Measurements from ENCODE around the gene EPHA3. TPM values are rescaled to one million over a fixed set of nuclear protein-coding genes. Genes with fewer than 3 reads are reported as not detected.

Gene EPHA3
- total and polyA plus RNA-seq, 2 donors (not counting 3 experiments of a cell fraction or from before 2014, with no cell fraction given), result not detected

DNA sequence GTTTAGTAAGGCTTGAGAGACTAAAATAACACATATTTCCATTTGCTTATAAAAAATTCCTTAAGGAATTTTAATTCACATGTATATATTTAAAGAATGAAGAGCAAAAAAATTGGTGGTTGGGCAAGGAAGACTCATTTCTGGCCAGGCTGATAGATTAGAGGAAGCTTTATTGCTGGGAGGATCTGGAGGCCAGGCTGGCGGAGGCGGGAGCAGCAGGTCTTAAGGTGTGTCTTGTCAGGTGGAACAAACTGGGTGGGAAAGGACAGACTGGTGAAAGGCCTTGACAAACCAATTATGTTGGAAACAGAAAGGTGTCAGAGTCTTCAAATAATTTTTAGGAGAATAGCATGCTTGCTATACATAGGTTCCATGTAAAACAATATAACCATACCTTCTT, 124.7 kb downstream of the EPHA3 start:
- POLR2A ChIA-PET, result no interaction called here
- Histone ChIP-seq H3K27me3 (ENCODE audit: control insufficient read depth in 2 of 2, insufficient read depth in 2 of 2, low read length in 2 of 2) (no peaks in the 10 kb centered on the region), H3K79me2 (ENCODE audit: control insufficient read depth, insufficient read depth, low read length) (no peaks in the 10 kb centered on the region), H3K4me3 (replicated peaks in 1 of 3; ENCODE audit: insufficient read depth in 1 of 3, low read depth in 1 of 3, low read length in 3 of 3) (no peak overlapping the region), H3K4me1 (ENCODE audit: control insufficient read depth, extremely low read depth, insufficient read depth, low read length) (no peaks in the 10 kb centered on the region), H3K36me3 (ENCODE audit: control insufficient read depth in 2 of 2, extremely low read depth in 1 of 2, insufficient read depth in 2 of 2, low read length in 2 of 2) (no peaks in the 10 kb centered on the region), H3K27ac (ENCODE audit: insufficient read depth, low read depth, low read length) (no peak overlapping the region), H3K9me1 (replicated peaks; ENCODE audit: control insufficient read depth, extremely low read depth, insufficient read depth, low read length) (no peaks in the 10 kb centered on the region), H3K9me3 (replicated peaks; ENCODE audit: control insufficient read depth, insufficient read depth, low read length) (peaks cover 5% of the 10 kb centered on the region), H2AFZ (ENCODE audit: low read depth, low read length) (no peak overlapping the region), H3K9ac (replicated peaks; ENCODE audit: extremely low read depth, insufficient read depth, low read length) (no peak overlapping the region), H4K20me1 (replicated peaks; ENCODE audit: control insufficient read depth, extremely low read depth, insufficient read depth, low read length) (no peaks in the 10 kb centered on the region), H3K4me2 (ENCODE audit: insufficient read depth, low read length) (no peak overlapping the region)
- dilution Hi-C loops (cut with MboI; ENCODE audit: extremely low pct_ligation_motif_present, low sequenced_read_pairs), result no loop called here
- no peak for DNase-seq (ENCODE audit: low read depth, low spot score)
- no TSS peak for BruUV-seq (replicated peaks)
- CTCF ChIA-PET, result no interaction called here
- intact Hi-C loops (cut with micrococcal nuclease), result no loop called here
- TF ChIP-seq, protein P1, sequence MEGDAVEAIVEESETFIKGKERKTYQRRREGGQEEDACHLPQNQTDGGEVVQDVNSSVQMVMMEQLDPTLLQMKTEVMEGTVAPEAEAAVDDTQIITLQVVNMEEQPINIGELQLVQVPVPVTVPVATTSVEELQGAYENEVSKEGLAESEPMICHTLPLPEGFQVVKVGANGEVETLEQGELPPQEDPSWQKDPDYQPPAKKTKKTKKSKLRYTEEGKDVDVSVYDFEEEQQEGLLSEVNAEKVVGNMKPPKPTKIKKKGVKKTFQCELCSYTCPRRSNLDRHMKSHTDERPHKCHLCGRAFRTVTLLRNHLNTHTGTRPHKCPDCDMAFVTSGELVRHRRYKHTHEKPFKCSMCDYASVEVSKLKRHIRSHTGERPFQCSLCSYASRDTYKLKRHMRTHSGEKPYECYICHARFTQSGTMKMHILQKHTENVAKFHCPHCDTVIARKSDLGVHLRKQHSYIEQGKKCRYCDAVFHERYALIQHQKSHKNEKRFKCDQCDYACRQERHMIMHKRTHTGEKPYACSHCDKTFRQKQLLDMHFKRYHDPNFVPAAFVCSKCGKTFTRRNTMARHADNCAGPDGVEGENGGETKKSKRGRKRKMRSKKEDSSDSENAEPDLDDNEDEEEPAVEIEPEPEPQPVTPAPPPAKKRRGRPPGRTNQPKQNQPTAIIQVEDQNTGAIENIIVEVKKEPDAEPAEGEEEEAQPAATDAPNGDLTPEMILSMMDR (IDR thresholded peaks at IDR 0.05; ENCODE audit: extremely low read depth in 1 of 2, insufficient read depth in 1 of 2, low read depth in 1 of 2, low read length in 2 of 2), result no peak
- TF ChIP-seq EZH2 (IDR thresholded peaks at IDR 0.05; ENCODE audit: borderline replicate concordance, low read depth, low read length, severe bottlenecking) (no peak), POLR2AphosphoS5 (IDR thresholded peaks at IDR 0.05; ENCODE audit: insufficient read depth, low read depth, low read length) (no peak), MYC (IDR thresholded peaks at IDR 0.05; ENCODE audit: low read depth, low read length) (no peak), POLR2A (IDR thresholded peaks at IDR 0.05; ENCODE audit: low read depth, low read length) (no peak), JUN (IDR thresholded peaks at IDR 0.05; ENCODE audit: borderline replicate concordance, insufficient read depth, insufficient read length, low read depth) (no peak), GATA2 (IDR thresholded peaks at IDR 0.05; ENCODE audit: insufficient read depth, insufficient read length, low read depth, low read length) (no peak), FOS (IDR thresholded peaks at IDR 0.05; ENCODE audit: borderline replicate concordance, insufficient read depth, low read length) (no peak)
- TF ChIP-seq, protein P2, sequence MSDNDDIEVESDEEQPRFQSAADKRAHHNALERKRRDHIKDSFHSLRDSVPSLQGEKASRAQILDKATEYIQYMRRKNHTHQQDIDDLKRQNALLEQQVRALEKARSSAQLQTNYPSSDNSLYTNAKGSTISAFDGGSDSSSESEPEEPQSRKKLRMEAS (IDR thresholded peaks at IDR 0.05; ENCODE audit: insufficient read depth, insufficient read length), result no peak
- FAIRE-seq, result no peak
